Gastrocnemius medialis (tissue), 4 donors: ENCODE results near the gene NAXD. TPM values are rescaled to one million over a fixed set of nuclear protein-coding genes. Genes with fewer than 3 reads are reported as not detected.

ENCODE experiments used
- ATAC-seq, 2 donors: fragments of 150-250 bp; one replicate each; pipeline ENCODE4 v1.9.1; 2016
- DNase-seq, 2 donors: peaks; one replicate each; pipeline ENCODE4 v3.0.0-alpha.2; 2019
- H3K27ac ChIP-seq, 4 donors: fragments of 200-600 bp; sonication (generic); 1 replicate in 1 of 4; 2 replicates in 3 of 4; pipeline ENCODE4 v1.5.1; 2016 to 2018; ENCODE audit warnings: mild to moderate bottlenecking in 2 of 4, moderate library complexity in 1 of 4
- H3K27me3 ChIP-seq, 3 donors: fragments of 200-600 bp; sonication (generic) in 2 of 3; 1 replicate in 1 of 3; 2 replicates in 2 of 3; pipeline versions ENCODE4 v1.5.1 to v1.6.0; 2016 to 2019; ENCODE audit warnings: mild to moderate bottlenecking in 1 of 3, moderate library complexity in 1 of 3
- H3K36me3 ChIP-seq, 2 donors: fragments of 200-600 bp; sonication (generic) in 1 of 2; one replicate each; pipeline ENCODE4 v1.5.1; 2017 to 2018
- H3K4me1 ChIP-seq, 2 donors: fragments of 200-600 bp; sonication (generic) in 1 of 2; one replicate each; pipeline ENCODE4 v1.5.1; 2016 to 2017; ENCODE audit warnings: mild to moderate bottlenecking in 2 of 2
- H3K4me3 ChIP-seq, 4 donors: fragments of 200-600 bp; sonication (generic) in 3 of 4; 1 replicate in 1 of 4; 2 replicates in 3 of 4; pipeline ENCODE4 v1.5.1; 2016 to 2019; ENCODE audit warnings: mild to moderate bottlenecking in 2 of 4
- H3K9me3 ChIP-seq, 3 donors: fragments of 200-600 bp; sonication (generic) in 2 of 3; 1 replicate in 1 of 3; 2 replicates in 2 of 3; pipeline ENCODE4 v1.5.1; 2016 to 2019
- CTCF ChIP-seq, 5 experiments: fragments of 450-650 bp in 3 of 5; fragments of 200-600 bp in 2 of 5; sonication (generic) in 2 of 5; IDR thresholded peaks in 4 of 5; conservative IDR thresholded peaks in 1 of 5; 1 replicate in 4 of 5; 2 replicates in 1 of 5; pipeline ENCODE4 v1.5.1; 2016 to 2019; ENCODE audit warnings: antibody characterized with exemption in 5 of 5, mild to moderate bottlenecking in 3 of 5, moderate library complexity in 3 of 5
- POLR2A ChIP-seq, 2 donors: fragments of 450-650 bp; IDR thresholded peaks; one replicate each; pipeline ENCODE4 v1.6.1; 2017; ENCODE audit warnings: antibody characterized with exemption in 2 of 2, mild to moderate bottlenecking in 2 of 2, moderate library complexity in 2 of 2
- in situ Hi-C, 4 donors: fragments of 200-750 bp; cut with MboI; loops; one replicate each; pipeline versions ENCODE4 v1.15.0 to v1.8.0; 2017; ENCODE audit warnings: low sequenced_read_pairs in 4 of 4
- intact Hi-C: fragments of 100-400 bp; cut with DNase I; formaldehyde crosslinking; loops from one replicate; pipeline ENCODE4 v1.15.1; 2023; ENCODE audit warnings: low total_unique reads
- total RNA-seq, 4 donors: library from RNA; depleted of rRNA; stranded (reverse); fragments of >200 nt; gene quantifications; one replicate each; pipeline versions ENCODE4 v1.1.0 to v1.2.3, GENCODE V29; 2016

The NAXD gene
- total RNA-seq, 4 donors from 2014 or later = 17.9 to 24.7 (median 21.5) TPM

- no peak for ATAC-seq
These were observed 45.9 kb downstream of the NAXD start for GRCh38 chr13:110661256-110661655.

GRCh38 chr13:110662091-110662490 lies 46.7 kb downstream of the NAXD start:
- no peak overlapping the region for H3K4me3 ChIP-seq
- intact Hi-C loops (no loop called here), in situ Hi-C loops (no loop called here)
- no peaks in the 10 kb centered on the region for H3K4me1 ChIP-seq
- DNase-seq (no peak), ATAC-seq (no peak)
- H3K9me3 ChIP-seq = no peaks in the 10 kb centered on the region
- TF ChIP-seq CTCF (IDR thresholded peaks at IDR 0.05 in 4 of 5, conservative IDR thresholded peaks at IDR 0.05 in 1 of 5) = no peak
- H3K36me3 ChIP-seq = peaks cover 0 to 78% of the 10 kb centered on the region in 2 donors
- H3K27me3 ChIP-seq = no peaks in the 10 kb centered on the region
- no peak overlapping the region for H3K27ac ChIP-seq

More at GRCh38 chr13:110661256-110661655, 45.9 kb downstream of the NAXD start:
- H3K9me3 ChIP-seq = no peaks in the 10 kb centered on the region
- DNase-seq = no peak
- H3K4me3 ChIP-seq = no peak overlapping the region
- no peaks in the 10 kb centered on the region for H3K4me1 ChIP-seq
- in situ Hi-C loops (no loop called here), intact Hi-C loops (no loop called here)
- peaks cover 0 to 70% of the 10 kb centered on the region in 2 donors for H3K36me3 ChIP-seq
- TF ChIP-seq CTCF (IDR thresholded peaks at IDR 0.05 in 4 of 5, conservative IDR thresholded peaks at IDR 0.05 in 1 of 5) = no peak
- TF ChIP-seq POLR2A (IDR thresholded peaks at IDR 0.05) = no peak
- H3K27ac ChIP-seq = no peak overlapping the region
- H3K27me3 ChIP-seq = no peaks in the 10 kb centered on the region

- intact Hi-C loops (no loop called here), in situ Hi-C loops (no loop called here)
- Histone ChIP-seq H3K4me3 (no peak overlapping the region), H3K4me1 (no peaks in the 10 kb centered on the region), H3K36me3 (peaks cover 0 to 71% of the 10 kb centered on the region in 2 donors), H3K27me3 (no peaks in the 10 kb centered on the region), H3K9me3 (no peaks in the 10 kb centered on the region), H3K27ac (no peak overlapping the region)
- ATAC-seq (no peak), DNase-seq (no peak)
- TF ChIP-seq POLR2A (IDR thresholded peaks at IDR 0.05) = no peak
- TF ChIP-seq CTCF (IDR thresholded peaks at IDR 0.05 in 4 of 5, conservative IDR thresholded peaks at IDR 0.05 in 1 of 5) = no peak
These were observed 47.6 kb downstream of the NAXD start for GRCh38 chr13:110662777-110663443.

GRCh38 chr13:110663491-110663890 lies 48.1 kb downstream of the NAXD start:
- no peak for ATAC-seq
- H3K9me3 ChIP-seq = no peaks in the 10 kb centered on the region
- intact Hi-C loops (no loop called here), in situ Hi-C loops (no loop called here)
- TF ChIP-seq CTCF (IDR thresholded peaks at IDR 0.05 in 4 of 5, conservative IDR thresholded peaks at IDR 0.05 in 1 of 5) (no peak), POLR2A (IDR thresholded peaks at IDR 0.05) (no peak)
- H3K27me3 ChIP-seq = no peaks in the 10 kb centered on the region
- H3K27ac ChIP-seq = no peak overlapping the region
- DNase-seq = no peak
- H3K4me3 ChIP-seq = no peak overlapping the region
- H3K4me1 ChIP-seq = no peaks in the 10 kb centered on the region
- peaks cover 0 to 71% of the 10 kb centered on the region in 2 donors for H3K36me3 ChIP-seq

GRCh38 chr13:110664041-110664440 lies 48.7 kb downstream of the NAXD start:
- in situ Hi-C loops = no loop called here
- TF ChIP-seq POLR2A (IDR thresholded peaks at IDR 0.05) = no peak
- no peak for TF ChIP-seq CTCF (IDR thresholded peaks at IDR 0.05 in 4 of 5, conservative IDR thresholded peaks at IDR 0.05 in 1 of 5)
- Histone ChIP-seq H3K9me3 (no peaks in the 10 kb centered on the region), H3K36me3 (peaks cover 0 to 74% of the 10 kb centered on the region in 2 donors), H3K27me3 (no peaks in the 10 kb centered on the region), H3K4me1 (no peaks in the 10 kb centered on the region), H3K4me3 (no peak overlapping the region), H3K27ac (no peak overlapping the region)
- intact Hi-C loops = no loop called here
- no peak for ATAC-seq
- DNase-seq = no peak
